WTC11 (cell line): ENCODE data around the gene HOMER1.

Source experiments
- CBFB ChIP-seq: sonication (generic); formaldehyde crosslinking; IDR thresholded peaks from 2 replicates; pipeline ENCODE4 v1.8.1; 2022; ENCODE audit warnings: mild to moderate bottlenecking, low read depth, missing genetic modification reagents
- JUN ChIP-seq: sonication (generic); formaldehyde crosslinking; IDR thresholded peaks from 2 replicates; pipeline ENCODE4 v1.8.0; 2023; ENCODE audit warnings: mild to moderate bottlenecking, missing genetic modification reagents
- NR2C2 ChIP-seq: sonication (generic); formaldehyde crosslinking; IDR thresholded peaks from 2 replicates; pipeline ENCODE4 v1.8.0; 2022; ENCODE audit warnings: mild to moderate bottlenecking, missing genetic modification reagents
- ZNF121 ChIP-seq: sonication (generic); formaldehyde crosslinking; IDR thresholded peaks from 2 replicates; pipeline ENCODE4 v1.8.0; 2023; ENCODE audit warnings: missing genetic modification reagents
- TF ChIP-seq, protein P1 (sequence below): fragments of 200-600 bp; IDR thresholded peaks from 2 replicates; pipeline ENCODE4 v1.8.0; 2022; ENCODE audit warnings: antibody characterized with exemption
- TF ChIP-seq, protein P2 (sequence below): sonication (generic); formaldehyde crosslinking; IDR thresholded peaks from 2 replicates; pipeline ENCODE4 v1.8.0; 2022; ENCODE audit warnings: mild to moderate bottlenecking, missing genetic modification reagents
- TF ChIP-seq, protein P3 (sequence below): sonication (generic); formaldehyde crosslinking; IDR thresholded peaks from 2 replicates; pipeline ENCODE4 v1.8.0; 2022; ENCODE audit warnings: mild to moderate bottlenecking, missing genetic modification reagents
- TF ChIP-seq, protein P4 (sequence below): sonication (generic); formaldehyde crosslinking; IDR thresholded peaks from 2 replicates; pipeline ENCODE4 v1.8.0; 2023; ENCODE audit warnings: missing genetic modification reagents, mild to moderate bottlenecking, borderline replicate concordance
- TF ChIP-seq, protein P5 (sequence below): sonication (generic); formaldehyde crosslinking; IDR thresholded peaks from 2 replicates; pipeline ENCODE4 v1.8.0; 2022; ENCODE audit warnings: mild to moderate bottlenecking, missing genetic modification reagents
- TF ChIP-seq, protein P6 (sequence below): fragments of 250-450 bp; sonication (Bioruptor Pico); IDR thresholded peaks from 2 replicates; pipeline ENCODE4 v1.9.0; 2021; ENCODE audit warnings: mild to moderate bottlenecking
- TF ChIP-seq, protein P7 (sequence below): sonication (generic); formaldehyde crosslinking; IDR thresholded peaks from 2 replicates; pipeline ENCODE4 v1.8.1; 2022; ENCODE audit warnings: low read depth, missing genetic modification reagents, borderline replicate concordance

DNA sequence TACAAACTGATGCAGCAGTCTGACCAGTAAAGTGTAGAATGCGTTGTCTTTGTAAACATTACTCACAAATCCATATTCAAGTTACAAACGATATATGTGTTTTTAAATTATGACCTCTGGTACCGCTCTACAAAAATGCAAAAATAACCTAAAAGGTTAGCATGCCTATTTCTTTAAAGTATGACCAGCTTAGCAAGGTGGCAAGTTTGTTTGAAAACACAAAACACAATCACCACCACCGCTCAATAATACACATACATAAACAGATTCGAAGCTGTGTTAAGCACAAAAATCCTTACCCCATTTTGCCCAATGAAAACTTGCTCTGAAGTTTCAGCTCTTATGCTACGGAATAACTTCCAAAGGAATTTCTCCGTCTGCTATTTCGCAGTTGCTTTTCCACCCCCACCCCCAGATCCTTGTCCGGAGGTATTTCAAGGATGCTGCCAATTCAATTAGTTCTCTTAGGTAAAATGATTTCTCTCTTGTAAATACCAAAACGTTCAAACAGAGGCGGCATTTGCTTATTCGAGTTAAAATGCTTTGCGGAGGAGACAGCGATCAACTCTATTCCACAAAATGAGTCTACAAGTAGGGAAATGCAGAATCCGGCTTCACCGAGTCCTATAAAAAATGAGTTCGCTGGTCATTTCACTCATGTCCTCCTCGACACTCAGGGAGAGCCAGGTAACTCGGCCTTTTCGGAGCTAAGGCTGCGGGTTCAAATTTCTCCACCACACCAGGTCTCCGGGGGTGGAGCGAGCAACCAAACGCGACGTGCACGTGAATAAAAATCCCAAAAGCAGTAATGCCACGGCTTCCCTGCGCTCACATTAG lies 1.2 kb downstream of the HOMER1 start:
- TF ChIP-seq ZNF121 (CRISPR knock-in tag) = no peak
- TF ChIP-seq, protein P1, sequence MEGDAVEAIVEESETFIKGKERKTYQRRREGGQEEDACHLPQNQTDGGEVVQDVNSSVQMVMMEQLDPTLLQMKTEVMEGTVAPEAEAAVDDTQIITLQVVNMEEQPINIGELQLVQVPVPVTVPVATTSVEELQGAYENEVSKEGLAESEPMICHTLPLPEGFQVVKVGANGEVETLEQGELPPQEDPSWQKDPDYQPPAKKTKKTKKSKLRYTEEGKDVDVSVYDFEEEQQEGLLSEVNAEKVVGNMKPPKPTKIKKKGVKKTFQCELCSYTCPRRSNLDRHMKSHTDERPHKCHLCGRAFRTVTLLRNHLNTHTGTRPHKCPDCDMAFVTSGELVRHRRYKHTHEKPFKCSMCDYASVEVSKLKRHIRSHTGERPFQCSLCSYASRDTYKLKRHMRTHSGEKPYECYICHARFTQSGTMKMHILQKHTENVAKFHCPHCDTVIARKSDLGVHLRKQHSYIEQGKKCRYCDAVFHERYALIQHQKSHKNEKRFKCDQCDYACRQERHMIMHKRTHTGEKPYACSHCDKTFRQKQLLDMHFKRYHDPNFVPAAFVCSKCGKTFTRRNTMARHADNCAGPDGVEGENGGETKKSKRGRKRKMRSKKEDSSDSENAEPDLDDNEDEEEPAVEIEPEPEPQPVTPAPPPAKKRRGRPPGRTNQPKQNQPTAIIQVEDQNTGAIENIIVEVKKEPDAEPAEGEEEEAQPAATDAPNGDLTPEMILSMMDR = no peak
- TF ChIP-seq, protein P2, sequence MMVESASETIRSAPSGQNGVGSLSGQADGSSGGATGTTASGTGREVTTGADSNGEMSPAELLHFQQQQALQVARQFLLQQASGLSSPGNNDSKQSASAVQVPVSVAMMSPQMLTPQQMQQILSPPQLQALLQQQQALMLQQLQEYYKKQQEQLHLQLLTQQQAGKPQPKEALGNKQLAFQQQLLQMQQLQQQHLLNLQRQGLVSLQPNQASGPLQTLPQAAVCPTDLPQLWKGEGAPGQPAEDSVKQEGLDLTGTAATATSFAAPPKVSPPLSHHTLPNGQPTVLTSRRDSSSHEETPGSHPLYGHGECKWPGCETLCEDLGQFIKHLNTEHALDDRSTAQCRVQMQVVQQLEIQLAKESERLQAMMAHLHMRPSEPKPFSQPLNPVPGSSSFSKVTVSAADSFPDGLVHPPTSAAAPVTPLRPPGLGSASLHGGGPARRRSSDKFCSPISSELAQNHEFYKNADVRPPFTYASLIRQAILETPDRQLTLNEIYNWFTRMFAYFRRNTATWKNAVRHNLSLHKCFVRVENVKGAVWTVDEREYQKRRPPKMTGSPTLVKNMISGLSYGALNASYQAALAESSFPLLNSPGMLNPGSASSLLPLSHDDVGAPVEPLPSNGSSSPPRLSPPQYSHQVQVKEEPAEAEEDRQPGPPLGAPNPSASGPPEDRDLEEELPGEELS (CRISPR knock-in tag) = no peak
- TF ChIP-seq, protein P3, sequence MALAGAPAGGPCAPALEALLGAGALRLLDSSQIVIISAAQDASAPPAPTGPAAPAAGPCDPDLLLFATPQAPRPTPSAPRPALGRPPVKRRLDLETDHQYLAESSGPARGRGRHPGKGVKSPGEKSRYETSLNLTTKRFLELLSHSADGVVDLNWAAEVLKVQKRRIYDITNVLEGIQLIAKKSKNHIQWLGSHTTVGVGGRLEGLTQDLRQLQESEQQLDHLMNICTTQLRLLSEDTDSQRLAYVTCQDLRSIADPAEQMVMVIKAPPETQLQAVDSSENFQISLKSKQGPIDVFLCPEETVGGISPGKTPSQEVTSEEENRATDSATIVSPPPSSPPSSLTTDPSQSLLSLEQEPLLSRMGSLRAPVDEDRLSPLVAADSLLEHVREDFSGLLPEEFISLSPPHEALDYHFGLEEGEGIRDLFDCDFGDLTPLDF = no peak
- TF ChIP-seq CBFB (CRISPR knock-in tag) = no peak
- TF ChIP-seq, protein P4, sequence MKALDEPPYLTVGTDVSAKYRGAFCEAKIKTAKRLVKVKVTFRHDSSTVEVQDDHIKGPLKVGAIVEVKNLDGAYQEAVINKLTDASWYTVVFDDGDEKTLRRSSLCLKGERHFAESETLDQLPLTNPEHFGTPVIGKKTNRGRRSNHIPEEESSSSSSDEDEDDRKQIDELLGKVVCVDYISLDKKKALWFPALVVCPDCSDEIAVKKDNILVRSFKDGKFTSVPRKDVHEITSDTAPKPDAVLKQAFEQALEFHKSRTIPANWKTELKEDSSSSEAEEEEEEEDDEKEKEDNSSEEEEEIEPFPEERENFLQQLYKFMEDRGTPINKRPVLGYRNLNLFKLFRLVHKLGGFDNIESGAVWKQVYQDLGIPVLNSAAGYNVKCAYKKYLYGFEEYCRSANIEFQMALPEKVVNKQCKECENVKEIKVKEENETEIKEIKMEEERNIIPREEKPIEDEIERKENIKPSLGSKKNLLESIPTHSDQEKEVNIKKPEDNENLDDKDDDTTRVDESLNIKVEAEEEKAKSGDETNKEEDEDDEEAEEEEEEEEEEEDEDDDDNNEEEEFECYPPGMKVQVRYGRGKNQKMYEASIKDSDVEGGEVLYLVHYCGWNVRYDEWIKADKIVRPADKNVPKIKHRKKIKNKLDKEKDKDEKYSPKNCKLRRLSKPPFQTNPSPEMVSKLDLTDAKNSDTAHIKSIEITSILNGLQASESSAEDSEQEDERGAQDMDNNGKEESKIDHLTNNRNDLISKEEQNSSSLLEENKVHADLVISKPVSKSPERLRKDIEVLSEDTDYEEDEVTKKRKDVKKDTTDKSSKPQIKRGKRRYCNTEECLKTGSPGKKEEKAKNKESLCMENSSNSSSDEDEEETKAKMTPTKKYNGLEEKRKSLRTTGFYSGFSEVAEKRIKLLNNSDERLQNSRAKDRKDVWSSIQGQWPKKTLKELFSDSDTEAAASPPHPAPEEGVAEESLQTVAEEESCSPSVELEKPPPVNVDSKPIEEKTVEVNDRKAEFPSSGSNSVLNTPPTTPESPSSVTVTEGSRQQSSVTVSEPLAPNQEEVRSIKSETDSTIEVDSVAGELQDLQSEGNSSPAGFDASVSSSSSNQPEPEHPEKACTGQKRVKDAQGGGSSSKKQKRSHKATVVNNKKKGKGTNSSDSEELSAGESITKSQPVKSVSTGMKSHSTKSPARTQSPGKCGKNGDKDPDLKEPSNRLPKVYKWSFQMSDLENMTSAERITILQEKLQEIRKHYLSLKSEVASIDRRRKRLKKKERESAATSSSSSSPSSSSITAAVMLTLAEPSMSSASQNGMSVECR (CRISPR knock-in tag) = no peak
- TF ChIP-seq JUN = no peak
- TF ChIP-seq, protein P5, sequence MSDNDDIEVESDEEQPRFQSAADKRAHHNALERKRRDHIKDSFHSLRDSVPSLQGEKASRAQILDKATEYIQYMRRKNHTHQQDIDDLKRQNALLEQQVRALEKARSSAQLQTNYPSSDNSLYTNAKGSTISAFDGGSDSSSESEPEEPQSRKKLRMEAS (CRISPR knock-in tag) = no peak
- TF ChIP-seq, protein P6, sequence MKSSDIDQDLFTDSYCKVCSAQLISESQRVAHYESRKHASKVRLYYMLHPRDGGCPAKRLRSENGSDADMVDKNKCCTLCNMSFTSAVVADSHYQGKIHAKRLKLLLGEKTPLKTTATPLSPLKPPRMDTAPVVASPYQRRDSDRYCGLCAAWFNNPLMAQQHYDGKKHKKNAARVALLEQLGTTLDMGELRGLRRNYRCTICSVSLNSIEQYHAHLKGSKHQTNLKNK (CRISPR knock-in tag) = no peak
- TF ChIP-seq, protein P7, sequence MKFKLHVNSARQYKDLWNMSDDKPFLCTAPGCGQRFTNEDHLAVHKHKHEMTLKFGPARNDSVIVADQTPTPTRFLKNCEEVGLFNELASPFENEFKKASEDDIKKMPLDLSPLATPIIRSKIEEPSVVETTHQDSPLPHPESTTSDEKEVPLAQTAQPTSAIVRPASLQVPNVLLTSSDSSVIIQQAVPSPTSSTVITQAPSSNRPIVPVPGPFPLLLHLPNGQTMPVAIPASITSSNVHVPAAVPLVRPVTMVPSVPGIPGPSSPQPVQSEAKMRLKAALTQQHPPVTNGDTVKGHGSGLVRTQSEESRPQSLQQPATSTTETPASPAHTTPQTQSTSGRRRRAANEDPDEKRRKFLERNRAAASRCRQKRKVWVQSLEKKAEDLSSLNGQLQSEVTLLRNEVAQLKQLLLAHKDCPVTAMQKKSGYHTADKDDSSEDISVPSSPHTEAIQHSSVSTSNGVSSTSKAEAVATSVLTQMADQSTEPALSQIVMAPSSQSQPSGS (CRISPR knock-in tag) = no peak
- no peak for TF ChIP-seq NR2C2
